Measurements from ENCODE around the gene RALA.

The RALA gene
- 16.1 to 32.6 (median 19.2) reads per million in 4 donors for total RNA-seq

GRCh38 chr7:39623047-39623731, at the start of gene RALA:
RALA (plus strand) TSS chr7:39623572; CDS start chr7:39686668, 63,096 bp downstream.
- peak; percentile 81 to 91 (median 86) for DNase-seq

DNA sequence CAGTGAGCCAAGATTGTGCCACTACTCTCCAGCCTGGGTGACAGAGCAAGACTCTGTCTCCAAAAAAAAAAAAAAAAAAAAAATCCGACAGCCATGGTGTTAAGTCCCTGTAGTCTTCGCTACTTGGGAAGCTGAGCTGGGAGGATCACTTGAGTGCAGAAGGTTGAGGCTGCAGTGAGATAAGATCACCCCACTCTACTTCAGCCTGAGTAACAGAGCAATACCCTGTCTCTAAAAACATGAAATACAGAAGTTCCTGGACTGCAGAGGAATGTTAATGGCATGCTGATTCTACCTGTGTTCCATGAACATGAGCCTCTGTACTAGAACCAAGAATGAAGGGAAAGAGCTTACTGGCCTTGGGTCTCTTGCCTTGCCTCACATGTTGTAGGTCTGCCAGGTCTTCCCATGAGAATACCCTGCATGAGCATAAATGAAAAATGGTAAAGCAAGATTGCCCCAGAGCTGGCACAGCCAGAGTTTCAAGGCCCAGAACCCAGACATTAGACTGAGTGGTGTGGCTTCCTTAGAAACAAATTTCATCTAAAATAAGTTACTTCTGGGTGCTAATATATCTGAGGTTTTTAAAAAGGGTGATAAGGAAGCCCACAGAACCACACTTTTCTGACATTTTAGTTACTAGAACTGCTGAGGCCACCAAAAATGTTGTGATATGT, 48.6 kb upstream of the RALA start:
- no peak for DNase-seq

DNA sequence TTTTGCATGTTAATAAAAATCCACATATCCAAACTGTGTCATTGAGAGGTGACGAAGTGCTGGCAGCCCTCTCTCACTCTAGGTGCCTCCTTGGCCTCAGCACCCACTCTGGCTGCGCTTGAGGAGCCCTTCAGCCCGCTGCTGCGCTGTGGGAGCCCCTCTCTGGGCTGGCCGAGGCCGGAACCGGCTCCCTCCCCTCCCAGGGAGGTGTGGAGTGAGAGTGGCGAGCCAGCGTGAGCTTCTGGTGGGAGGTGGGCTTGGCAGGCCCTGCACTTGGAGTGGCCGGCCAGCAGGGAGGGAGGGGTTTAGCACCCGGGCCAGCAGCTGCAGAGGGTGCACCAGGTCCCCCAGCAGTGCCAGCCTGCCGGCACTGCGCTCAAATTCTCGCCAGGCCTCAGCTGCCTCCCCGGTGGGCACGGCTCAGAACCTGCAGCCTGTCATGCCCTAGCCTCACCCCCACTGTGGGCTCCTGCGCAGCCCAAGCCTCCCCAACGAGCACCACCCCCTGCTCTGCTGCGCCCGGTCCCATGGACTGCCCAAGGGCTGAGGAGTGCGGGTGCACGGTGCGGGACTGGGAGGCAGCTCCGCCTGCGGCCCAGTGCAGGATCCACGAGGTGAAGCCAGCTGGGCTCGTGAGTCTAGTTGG, 46.0 kb upstream of the RALA start:
- no peak for DNase-seq

DNA sequence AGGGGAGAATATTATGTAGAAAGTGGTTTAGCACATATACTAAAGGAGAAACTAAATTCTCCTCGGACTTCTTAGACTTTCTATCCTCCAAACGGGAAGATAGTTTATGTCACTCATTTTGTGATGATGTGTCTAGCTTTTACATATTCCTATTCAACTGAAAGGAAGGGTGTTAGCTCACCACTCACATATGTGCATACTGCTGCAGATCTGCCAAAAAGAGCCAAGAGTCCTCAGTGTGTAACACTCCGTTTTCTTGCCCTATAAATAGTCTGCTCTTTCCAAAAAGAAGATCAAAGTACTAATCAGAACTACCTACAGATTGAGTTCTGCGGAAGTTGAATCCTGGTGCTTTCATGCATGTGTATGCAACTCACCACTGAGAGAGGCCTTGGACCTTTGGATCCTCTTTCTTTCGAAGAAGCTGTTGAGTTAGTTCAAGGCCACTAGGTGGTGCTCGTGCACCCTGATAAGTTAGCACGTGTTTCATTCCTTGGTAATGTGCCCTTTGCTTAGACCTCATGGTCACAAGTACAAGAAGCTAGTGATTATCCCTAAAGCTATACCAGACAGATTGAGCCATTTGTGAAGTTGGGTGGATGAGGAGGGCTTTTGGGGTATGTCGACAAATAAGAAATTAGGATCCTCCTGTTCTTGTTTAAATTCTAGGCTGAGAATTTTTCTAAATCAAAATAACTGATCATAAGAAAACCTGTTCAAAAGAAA, 43.1 kb upstream of the RALA start:
- DNase-seq = peak; percentile 42 to 83 (median 62)

GRCh38 chr7:39582536-39582935, 40.8 kb upstream of the RALA start:
- no peak for DNase-seq

- no peak for DNase-seq
These were observed 39.8 kb upstream of the RALA start for GRCh38 chr7:39583539-39583938.

DNA sequence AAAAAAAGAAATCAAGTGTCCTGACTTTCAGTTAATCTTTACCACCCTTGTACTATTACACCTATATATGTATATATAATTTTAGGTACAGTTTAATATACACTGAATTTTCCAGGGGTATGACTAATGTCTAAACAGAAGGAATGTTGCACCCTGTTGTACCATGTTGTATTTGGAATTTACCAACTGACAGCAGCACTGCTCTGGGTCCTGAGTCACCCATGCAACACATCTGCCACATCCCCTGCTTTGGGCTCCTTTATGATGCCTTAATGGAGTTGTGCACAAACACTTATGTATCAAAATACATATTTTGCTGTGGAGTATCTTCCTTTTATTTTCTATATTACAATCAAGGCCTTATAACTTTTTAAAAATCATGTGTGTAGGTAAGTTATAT, 36.0 kb upstream of the RALA start:
- no peak for DNase-seq

DNA sequence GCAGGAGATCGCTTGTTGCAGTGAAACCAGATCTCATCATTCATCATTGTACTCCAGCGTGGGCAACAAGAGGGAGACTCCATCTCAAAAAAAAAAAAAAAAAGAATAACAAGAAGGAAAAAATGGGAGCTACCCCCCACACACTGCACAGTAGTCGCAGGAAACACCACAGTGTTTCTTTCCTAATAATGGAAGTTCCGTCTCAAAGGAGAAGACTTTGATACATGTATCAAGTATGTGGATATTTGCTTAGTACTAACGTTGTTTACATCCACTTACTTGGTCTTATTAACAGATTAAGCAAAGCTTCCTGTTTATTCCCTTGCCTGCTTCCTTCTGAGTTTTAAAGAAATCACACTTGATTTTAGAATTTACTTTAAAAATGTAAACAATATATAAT, 35.0 kb upstream of the RALA start:
- no peak for DNase-seq

DNA sequence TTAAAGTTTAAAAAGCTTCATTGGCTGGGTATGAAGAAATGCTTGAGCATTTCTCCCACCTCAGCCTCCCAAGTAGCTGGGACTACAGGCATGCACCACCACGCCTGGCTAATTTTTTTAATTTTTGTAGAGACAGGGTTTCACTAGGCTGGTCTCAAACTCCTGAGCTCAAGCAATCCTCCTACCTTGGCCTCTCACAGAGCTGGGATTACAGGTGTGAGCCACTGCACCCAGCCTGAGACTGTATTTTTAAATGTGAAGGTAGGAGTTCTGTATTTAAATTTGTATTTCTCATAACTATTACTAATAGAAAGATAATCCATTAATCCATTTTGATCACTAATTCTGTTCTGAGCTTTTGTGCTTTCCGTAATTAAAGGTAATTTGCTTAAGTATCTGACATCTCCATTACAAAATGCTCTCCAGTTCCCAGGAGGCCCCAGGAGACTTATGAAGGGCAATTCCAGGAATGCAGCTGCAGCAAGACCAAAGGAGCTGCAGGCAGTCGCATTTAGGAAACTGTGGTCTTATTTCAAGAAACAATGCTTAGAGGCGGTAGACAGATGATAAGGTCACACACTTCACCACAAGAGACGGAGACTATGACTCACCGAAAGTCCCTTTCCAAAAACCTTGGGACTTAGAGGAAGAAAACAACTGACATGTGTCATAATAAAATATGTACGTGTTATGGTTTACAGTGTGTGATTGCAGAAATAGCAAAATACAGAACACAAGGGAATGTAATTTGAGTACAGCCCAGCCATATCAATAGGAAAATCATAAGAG, 33.9 kb upstream of the RALA start:
- DNase-seq = peak in 4 of 5 donors; percentile 36 to 93 (median 45)

DNA sequence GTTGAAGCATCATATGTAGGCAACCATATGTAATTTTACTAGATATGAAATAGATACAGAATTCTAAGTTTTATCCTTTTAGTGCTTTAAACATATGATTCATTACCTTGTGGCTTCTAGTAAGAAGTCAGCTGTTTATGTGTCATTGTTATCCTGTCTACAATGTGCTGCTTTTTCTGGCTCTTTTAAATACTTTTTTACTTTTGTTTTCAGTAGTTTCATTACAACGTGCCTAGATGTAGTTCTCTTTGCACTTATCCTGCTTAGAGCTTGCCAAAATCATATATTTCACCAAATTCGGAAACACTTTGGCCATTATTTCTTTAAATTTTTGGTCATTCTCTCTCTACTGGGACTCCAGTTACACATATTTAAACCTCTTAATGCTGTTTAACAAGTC, 30.8 kb upstream of the RALA start:
- peak in 1 of 5 donors; percentile 55 for DNase-seq

GRCh38 chr7:39594988-39595620, 28.3 kb upstream of the RALA start:
- DNase-seq = no peak

- no peak for DNase-seq
These were observed 21.0 kb upstream of the RALA start for GRCh38 chr7:39602351-39602750.

DNA sequence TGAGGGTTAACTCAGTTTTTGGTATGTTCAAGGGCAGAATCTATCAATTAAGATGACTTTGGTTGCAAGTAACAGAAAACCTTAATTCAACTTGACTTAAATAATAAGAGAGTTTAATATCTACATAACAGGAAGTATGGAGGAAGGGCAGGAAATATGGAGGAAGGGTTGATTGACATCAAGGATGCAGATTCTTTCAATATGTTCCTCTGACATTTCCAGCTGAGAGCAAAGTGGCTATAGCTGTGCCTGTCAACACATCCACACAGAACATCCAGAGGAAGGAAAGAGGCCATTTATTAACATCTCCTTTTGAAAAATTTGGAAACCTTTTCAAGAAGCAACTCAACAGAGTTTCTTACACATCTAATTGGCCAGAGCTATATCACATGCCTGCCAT, 19.4 kb upstream of the RALA start:
- DNase-seq = no peak

DNA sequence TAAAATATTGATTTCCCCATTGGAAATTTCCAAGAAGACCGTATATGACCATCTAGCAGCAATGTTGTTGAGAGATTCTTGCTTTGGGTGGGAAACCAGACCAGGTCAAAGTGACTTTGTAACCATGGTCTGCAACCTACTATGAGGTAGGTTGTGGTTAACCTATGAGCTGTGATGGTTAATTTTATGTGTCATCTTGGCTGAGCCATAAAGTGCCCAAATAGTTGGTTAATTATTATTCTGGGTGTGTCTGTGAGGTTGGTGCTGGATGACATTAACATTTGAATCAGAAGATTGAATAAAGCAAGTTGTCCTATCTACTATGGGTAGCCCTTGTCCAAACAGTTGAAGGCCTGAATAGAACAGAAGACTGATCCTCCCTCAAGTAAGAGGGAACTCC, 18.3 kb upstream of the RALA start:
- no peak for DNase-seq

- DNase-seq = no peak
These were observed 17.0 kb upstream of the RALA start for GRCh38 chr7:39606352-39606751.

- DNase-seq = no peak
These were observed 16.4 kb upstream of the RALA start for GRCh38 chr7:39606941-39607340.

DNA sequence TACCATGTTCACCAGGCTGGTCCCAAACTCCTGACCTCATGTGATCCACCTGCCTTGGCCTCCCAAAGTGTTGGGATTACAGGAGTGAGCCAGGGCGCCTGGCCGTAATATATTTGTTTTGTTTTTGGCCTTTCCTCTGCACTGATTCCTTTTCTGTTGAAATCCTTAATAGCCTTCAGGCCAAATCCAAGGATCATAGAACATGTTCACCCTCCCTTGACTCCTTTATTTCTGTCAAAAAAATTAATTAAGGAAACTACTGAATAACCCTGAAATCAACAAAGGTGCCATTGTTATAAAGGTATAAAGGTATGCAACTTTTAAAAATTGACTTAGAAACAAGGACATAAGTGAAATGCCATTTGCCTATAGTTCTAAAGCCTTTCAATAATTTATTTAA, 15.5 kb upstream of the RALA start:
- DNase-seq = no peak

- no peak for DNase-seq
These were observed 15.1 kb upstream of the RALA start for GRCh38 chr7:39608278-39608677.

DNA sequence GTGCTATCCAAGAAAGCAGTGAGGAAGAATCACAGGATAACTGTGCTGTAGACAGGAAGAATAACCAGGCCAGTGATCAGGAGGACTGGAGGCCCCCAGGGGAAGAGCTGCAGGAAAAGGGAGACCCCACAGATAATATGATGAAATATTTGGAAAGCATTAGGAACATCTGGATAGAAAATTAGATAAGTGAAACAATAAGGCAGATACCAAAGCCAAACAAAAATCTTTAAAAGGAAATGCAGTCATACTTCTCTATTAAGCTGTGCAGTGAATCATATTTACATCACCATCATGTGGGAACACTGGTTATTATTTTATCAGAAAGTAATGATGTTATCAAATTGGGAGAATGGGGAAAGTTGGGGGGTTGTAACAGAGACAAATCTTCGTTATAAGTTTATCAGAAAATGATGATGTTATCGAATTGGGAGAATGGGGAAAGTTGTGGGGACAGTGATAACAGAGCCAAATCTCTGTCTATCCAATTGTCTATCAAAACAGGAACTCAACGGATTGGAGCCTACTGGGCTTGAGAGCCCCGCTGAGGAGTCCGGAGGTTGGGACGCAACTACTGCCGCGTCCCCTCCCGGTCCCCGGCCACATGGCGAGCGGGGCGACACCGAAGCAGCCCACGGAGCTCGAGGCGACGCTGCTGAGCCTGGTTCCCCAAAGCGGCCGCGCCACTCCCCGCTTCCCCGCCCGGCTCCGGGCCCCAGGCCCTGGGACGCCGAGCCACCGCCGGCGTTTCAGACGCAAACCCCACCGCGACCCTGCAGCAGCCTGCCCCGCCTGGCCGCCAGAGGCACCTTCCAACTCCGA, 14.0 kb upstream of the RALA start:
- peak in 1 of 5 donors; percentile 3 for DNase-seq

DNA sequence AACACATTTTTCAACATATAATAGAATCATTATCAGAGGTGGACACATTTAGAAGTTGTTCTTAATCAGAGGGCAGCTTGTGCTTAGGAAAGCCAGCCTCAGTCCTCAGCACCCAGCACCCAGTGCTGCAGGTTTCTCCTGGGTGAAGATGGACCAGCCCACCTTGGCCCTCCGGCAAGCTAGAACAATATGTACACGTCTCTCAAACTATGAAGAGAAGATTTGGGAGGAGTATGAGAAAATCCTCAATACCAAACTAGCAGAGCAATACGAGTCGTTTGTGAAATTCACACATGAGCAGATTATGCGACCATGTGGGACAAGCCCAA, 13.5 kb upstream of the RALA start:
- no peak for DNase-seq

- DNase-seq = no peak
These were observed 9.8 kb upstream of the RALA start for GRCh38 chr7:39613577-39613976.
